DMS153 treated with DMSO at 0.1 percent for 48 hours (cell line): Measurements from ENCODE around the gene PAX5.

ENCODE experiments used
- DNase-seq: peaks from one replicate; lab custom pipeline; 2025; ENCODE audit not compliant: unreplicated experiment; lab: John Stamatoyannopoulos, UW

PAX5 gene

DNA sequence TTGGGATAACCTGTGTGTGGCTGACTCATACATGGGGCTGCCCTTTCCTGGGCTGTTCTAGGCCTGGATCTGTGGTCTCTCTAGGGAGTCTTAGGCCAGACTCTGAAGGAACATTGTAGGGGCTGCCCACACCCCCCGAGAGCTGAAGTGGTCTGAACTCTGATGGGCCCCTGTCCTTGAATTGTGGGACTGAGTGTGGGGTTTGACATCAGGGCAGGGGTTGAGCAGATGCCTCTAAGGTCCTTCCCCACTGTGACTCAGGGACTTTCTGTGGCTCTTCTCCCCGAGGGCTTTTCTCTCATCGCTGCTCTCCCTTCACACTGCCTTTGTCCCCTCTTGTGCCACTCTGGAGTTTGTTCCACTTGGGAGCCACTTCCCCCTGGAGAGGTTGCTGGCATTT is 246.4 kb downstream of the PAX5 start:
- no peak for DNase-seq
